WI38 (cell line): ENCODE data around the gene FKBP10.

ENCODE experiments used
- H3K4me3 ChIP-seq: 2 replicates; pipeline ENCODE4 v1.5.1; 2011; ENCODE audit warnings: low read depth, mild to moderate bottlenecking, control low read depth, low read length
- CTCF ChIP-seq: IDR thresholded peaks from 2 replicates; pipeline ENCODE4 v1.5.1; 2012; ENCODE audit warnings: low read depth, mild to moderate bottlenecking, control low read depth, low read length

The FKBP10 gene

GRCh38 chr17:41784207-41784744 is 28.5 kb upstream of the FKBP10 start:
- H3K4me3 ChIP-seq, result no peak overlapping the region
- TF ChIP-seq CTCF, result no peak

GRCh38 chr17:41785091-41785858 is 27.5 kb upstream of the FKBP10 start:
- peak overlapping the region; percentile 61 for H3K4me3 ChIP-seq
- no peak for TF ChIP-seq CTCF

- peak overlapping the region; percentile 61 for H3K4me3 ChIP-seq
Measured at GRCh38 chr17:41785859-41786226, 27.0 kb upstream of the FKBP10 start.

GRCh38 chr17:41786227-41787020 is 26.4 kb upstream of the FKBP10 start, which contains the start of gene JUP:
Gene JUP, minus strand, starts transcription at chr17:41786711. Its CDS starts 14,857 bp downstream, at chr17:41771854.
- TF ChIP-seq CTCF, result peak; percentile 15; the same call in 1 of the 2 replicates
- peak within 1 kb of the TSS; percentile 61 for H3K4me3 ChIP-seq

More at GRCh38 chr17:41785859-41786226, 27.0 kb upstream of the FKBP10 start:
- no peak for TF ChIP-seq CTCF

- TF ChIP-seq CTCF, result no peak
- no peak overlapping the region for H3K4me3 ChIP-seq
Measured at GRCh38 chr17:41787021-41787418, 25.8 kb upstream of the FKBP10 start.

GRCh38 chr17:41792845-41793783 is 19.7 kb upstream of the FKBP10 start:
- H3K4me3 ChIP-seq, result no peak overlapping the region
- no peak for TF ChIP-seq CTCF
